GOT3 (cell line): ENCODE data around the gene PRB2.
"Not testable (repeated sequence)": the region's sequence is repeated elsewhere in the genome, so short reads cannot be mapped to it uniquely, and the experiment has no call there.

ENCODE experiments used
- DNase-seq: peaks from one replicate; lab custom pipeline; 2025; ENCODE audit warnings: mixed read lengths; lab: John Stamatoyannopoulos, UW

The PRB2 gene

DNA sequence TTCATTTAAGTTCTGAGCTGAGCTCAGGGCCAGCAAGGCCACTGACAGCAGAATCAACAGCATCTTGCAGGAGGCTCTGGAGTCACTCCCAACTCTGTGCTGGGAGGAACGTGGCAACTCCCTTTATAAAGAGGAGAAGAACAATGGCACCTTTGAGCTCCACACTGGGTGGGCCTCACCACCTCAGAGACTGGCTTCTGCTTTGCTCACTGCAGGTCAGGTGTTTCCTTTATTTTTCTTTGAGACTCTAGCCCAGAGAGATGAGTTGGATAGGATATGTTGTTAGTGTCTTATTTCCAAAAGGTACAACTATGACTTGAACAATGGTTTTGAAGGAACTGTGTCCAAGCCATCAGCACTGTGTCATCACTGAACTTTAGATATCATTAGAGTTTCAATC, at the start of gene PRB2:
Gene PRB2, minus strand, starts transcription at position 101 of the 400 bp plus-strand sequence. Its CDS starts 38 bp downstream, at position 63.
- not testable (repeated sequence) for DNase-seq

DNA sequence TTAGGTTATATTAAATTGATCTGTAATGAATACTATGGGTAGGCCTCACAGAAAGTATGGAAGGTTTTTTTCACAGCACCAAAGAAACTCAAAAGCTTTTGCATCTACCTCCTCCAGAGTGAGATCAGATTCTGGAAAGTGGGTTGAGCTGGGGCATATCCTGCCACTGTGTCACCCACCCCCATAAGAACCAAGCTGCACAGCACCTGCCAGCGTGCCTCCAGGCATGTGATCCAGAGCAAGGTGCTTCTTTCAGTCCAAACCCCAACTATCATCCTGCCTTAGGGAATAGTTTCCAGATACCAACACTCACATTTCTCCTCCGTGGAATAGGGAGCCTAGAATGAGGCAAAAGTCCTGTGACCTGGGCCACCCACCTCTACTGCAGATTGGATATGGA, 42.6 kb upstream of the PRB2 start:
- no peak for DNase-seq

DNA sequence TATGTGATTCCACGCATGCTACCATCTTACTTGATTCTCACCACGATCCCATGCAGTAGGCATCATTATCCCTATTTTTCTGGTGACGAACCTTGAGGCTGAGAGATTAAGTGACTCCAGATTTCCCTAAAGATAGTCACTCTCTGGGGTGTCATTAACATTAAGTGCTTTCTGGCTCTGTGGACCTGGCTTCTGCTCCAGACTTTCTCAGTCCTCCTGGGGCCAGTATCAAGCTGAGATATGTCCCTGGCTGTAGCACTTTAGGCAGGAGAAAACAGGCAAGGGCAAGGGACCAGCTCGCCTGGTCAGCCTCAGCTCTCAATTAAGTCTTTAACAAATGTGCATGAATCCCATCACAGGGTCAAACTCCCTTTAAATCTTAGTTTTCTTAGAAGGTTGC, 38.3 kb upstream of the PRB2 start:
- DNase-seq, result no peak

DNA sequence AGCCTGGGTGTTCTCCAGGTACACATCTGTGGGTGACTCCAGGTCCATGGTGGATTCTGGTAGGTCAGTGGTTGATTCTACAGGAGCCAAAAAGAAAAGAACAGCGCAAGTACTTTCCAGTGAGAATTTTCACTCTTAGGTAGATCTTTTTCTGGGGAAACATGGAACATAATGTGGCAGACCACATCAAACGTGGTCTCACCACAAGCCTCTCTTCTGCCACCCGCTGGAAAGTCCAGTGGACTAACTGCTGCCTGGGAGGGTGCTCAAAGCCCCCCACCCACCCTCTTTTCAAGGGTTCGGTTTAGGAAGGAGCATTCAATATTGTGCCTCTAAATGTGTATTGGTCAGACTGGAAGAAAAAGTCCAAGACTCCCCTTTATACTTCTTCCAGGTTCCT, 36.1 kb upstream of the PRB2 start:
- DNase-seq, result no peak

DNA sequence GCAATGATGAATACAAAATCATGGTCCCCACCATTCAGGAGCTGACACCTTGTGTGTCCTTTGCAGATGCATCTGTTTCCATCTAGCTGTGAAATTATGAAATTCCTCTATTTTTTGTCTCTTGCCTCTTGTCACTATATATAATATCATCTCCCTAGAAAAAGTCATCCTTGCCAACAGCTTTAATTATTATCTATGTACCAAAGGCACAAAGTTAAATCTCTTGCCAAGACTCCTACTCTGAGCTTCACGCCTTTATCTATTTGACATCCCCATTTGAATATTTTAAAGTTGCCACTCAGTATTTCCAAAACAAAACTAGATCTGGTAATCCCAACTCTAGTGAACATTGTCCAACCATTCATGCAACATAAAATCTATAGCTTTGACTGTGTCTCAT, 32.0 kb upstream of the PRB2 start:
- no peak for DNase-seq

DNA sequence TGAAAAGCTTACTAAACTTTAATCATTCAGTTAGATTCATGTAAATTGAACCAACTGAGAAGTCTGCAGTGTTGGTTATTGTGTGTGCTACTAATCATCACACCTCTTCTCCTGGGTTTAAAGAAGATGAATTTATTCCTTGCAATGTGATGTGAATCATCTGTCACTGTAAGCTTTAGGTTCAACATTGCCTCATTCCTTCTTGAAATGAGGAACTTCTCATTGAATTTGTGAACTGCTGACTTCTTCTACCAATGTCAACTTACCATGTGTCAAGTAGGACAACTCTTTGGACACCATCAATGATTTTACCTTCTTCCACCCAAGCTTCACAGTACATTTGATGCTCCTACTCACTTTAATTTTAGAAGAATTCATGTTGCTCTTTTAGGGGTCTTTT, 17.4 kb upstream of the PRB2 start:
- DNase-seq, result no peak

DNA sequence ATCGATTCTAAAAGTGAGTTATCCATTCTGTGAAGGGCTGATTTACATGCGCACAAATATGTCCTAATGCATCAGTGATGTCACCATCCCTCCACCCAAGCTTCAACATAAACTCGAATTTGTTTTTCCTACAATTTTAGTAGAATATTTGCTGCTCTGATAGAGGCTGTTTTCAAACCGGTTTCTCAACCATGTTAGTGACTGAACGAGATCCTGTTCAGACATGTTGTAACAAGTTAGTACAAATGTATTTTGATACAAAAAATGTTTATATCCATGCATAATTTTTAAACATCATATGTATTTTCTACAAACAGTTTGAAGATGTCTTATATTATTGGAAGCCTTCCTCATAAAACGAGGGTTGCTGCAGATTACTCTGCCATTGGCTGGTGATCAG, 12.7 kb upstream of the PRB2 start:
- no peak for DNase-seq

DNA sequence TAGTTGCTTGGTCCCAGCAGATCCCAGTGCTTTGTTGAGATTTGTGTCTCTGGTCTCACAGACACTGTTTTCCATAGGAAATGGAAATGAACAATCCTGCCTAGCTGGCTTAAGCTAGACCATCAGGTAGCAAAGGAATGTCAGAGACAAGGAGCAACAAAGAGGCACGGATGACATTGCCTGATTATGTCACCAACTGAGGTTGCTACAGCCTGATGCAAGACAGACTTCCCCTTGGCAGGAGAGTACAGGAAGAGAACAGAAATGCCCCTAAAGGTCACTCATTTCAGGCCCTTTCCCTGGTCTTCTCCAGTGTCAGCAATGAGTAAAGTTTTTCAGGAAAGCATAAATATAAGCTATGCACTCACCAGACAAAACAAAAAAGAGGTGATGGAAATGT, 2.0 kb upstream of the PRB2 start:
- DNase-seq, result no peak

DNA sequence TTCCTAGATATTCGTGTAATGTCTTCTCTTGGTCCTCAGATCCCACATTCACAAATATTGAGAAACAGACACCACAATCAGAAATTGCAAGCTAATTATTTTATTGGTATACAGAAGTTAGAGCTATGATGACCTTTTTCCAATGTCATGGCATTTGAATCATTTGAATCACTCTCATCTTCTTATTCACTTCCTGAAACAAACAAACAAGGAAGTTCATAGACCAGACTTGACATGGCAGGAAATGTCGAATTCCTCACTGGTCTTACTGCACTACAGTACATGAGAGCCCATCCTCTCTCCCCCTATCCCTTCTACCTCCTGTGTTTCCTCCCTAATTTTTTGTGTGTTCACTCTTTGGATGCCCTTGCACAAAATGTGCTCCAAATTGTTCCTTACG, 3.9 kb downstream of the PRB2 start:
- not testable (repeated sequence) for DNase-seq

DNA sequence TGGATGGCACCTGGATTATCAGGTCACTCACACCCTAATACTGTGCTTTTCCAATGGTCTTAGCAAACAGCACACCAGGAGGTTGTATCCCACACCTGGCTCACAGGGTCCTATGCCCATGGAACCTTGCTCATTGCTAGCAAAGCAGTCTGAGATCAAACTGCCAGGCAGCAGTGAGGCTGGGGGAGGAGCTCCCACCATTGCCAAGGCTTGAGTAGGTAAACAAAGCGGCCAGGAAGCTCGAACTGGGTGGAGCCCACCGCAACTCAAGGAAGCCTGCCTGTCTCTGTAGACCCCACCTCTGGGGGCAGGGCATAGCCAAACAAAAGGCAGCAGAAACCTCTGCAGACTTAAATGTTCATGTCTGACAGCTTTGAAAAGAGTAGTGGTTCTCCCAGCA, 17.9 kb downstream of the PRB2 start:
- not testable (repeated sequence) for DNase-seq

DNA sequence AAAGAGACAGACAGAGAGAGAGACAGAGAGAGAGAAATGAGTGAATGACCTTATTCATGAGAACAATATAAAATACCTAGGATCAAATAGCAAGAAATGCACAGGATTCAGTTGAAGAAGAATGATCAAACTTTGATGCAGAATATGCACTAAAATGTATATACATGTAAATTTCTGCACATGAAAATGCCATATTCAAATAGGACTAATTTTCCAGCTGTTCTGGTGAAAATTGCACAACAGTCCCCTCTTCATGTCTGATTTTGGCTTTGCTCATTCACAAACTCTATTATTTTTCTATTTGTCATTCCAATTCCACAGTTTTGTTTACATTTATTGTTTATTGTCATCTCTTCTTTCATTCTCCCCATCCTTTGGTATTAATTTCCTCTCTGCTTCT, 34.2 kb downstream of the PRB2 start:
- DNase-seq, result no peak

DNA sequence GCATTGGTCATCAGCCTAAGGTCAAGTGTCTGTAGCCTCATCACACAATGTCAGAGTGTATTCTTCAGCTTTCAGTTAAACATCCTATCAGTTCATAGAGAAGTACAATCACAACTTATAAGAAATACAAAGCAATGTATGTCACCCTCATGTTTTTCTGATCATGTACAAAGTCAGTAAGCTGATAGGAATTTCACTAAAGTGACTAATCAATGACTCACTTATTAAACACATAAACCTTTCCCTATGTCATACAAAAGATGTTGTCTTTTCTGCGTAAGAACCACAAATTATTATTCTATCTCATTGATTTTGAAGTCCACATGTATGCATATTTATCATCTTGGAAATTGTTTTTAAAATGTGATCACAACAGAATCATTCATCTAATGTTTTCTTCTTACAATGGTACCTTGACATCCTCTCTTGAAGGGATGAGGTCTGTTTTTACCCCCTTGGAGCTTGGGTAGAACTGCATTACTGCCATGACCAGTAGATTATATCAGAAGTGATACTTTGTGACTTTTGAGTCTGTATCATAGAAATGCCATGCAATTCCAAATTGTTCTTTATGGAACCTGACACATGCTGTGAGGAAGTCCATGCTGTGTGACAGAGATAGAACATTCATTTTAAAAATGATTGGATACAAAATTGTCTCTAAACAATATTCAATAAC, 35.0 kb downstream of the PRB2 start:
- DNase-seq, result not testable (repeated sequence)

DNA sequence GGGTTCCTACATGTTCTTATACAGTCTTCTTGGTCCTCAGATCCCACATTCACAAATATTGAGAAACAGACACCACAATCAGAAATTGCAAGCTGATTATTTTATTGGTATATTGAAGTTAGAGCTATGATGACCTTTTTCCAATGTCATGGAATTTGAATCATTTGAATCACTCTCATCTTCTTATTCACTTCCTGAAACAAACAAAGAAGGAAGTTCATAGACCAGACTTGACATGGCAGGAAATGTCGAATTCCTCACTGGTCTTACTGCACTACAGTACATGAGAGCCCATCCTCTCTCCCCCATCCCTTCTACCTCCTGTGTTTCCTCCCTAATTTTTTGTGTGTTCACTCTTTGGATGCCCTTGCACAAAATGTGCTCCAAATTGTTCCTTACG, 43.6 kb downstream of the PRB2 start:
- DNase-seq, result not testable (repeated sequence)

DNA sequence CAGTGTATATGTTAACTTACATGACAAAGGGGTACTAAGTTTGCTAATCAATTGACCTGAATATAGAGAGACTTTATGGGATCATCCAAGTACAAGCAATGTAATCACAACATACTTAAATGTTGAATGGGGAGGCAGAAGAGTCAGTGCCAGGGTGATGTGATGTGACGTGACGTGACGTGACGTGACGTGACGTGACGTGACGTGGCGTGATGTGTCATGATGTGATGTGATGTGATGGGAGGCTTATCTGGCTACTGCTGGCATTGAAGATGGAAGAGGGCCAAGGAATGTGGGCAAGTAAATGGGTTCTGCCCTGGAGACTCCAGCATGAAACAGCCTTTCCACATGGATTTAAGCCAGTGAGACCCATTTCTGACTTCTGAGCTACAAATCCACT, 46.9 kb downstream of the PRB2 start:
- DNase-seq, result no peak

DNA sequence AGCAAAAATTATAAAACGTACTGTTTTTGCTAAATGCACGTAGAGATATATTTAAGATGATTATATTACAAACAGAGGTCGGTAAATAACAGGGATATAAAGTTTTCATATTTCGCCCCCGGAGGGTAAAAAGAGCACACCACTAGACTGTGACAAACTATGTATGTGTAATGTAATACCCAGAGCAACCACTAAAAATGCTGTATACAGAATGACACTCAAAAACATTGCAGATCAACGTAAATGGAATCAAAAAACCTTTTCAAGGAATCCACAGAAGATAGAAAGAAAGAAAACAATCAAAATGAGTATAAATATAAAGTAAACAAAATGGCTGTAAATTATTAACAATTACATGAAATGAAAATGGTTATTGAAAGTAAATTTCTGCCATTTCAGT, 47.6 kb downstream of the PRB2 start:
- no peak for DNase-seq

DNA sequence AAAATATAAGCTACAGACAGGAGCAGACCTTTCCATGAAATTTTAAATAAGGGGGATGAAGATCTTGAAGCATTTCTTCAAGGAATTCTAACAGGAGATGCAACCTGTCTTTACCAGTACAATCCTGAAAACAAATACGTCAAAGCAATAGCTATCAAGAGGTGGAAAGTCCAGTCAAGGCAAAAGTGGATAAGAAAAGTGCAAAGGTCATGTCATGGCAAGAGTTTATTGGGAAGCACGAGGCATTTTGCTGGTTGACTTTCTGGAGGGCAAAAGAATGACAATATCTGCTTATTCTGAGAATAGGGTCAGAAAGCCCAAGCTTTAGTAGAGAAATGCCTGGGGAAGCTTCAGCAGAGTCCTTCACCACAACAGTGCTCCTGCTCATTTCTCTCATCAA, 50.9 kb downstream of the PRB2 start:
- no peak for DNase-seq
